Chondrocyte (in vitro differentiated cells): ENCODE measurements around the gene CPSF4L. TPM values are rescaled to one million over a fixed set of nuclear protein-coding genes. Genes with fewer than 3 reads are reported as not detected.
A peak's percentile ranks its signal among the peaks of the same experiment; 100 is the strongest.

Source experiments
- DNase-seq: peaks from one replicate; pipeline ENCODE4 v3.0.0; 2021; ENCODE audit warnings: mixed read lengths, low spot score
- H3K27ac Mint-ChIP-seq: one replicate; pipeline ENCODE4 v1.8.0; 2021; ENCODE audit warnings: mild to moderate bottlenecking, moderate library complexity, mixed read lengths; ENCODE audit not compliant: unreplicated experiment
- H3K27me3 Mint-ChIP-seq: 2 replicates; pipeline ENCODE4 v1.8.0; 2021; ENCODE audit warnings: low read depth, mixed read lengths
- H3K36me3 Mint-ChIP-seq: 2 replicates; pipeline ENCODE4 v1.8.0; 2021; ENCODE audit warnings: low read depth, mixed read lengths
- H3K4me1 Mint-ChIP-seq: 2 replicates; pipeline ENCODE4 v1.8.0; 2021; ENCODE audit warnings: low read depth, mild to moderate bottlenecking, mixed read lengths
- H3K4me3 Mint-ChIP-seq: one replicate; pipeline ENCODE4 v1.8.0; 2021; ENCODE audit warnings: mild to moderate bottlenecking, moderate library complexity, mixed read lengths; ENCODE audit not compliant: unreplicated experiment
- H3K9me3 Mint-ChIP-seq: 2 replicates; pipeline ENCODE4 v1.8.0; 2021; ENCODE audit warnings: low read depth, mixed read lengths
- total RNA-seq: library from RNA; stranded (reverse); gene quantifications from 3 replicates; pipeline ENCODE4 v1.2.1, GENCODE V29; 2021
- TF ChIP-seq, protein P1 (sequence below): fragments of 200-600 bp; sonication (generic); IDR thresholded peaks from 2 replicates; pipeline ENCODE4 v1.5.0; 2021; ENCODE audit warnings: antibody characterized with exemption, mild to moderate bottlenecking, moderate library complexity

The CPSF4L gene
- total RNA-seq, 1 donor from 2014 or later, result not detected

DNA sequence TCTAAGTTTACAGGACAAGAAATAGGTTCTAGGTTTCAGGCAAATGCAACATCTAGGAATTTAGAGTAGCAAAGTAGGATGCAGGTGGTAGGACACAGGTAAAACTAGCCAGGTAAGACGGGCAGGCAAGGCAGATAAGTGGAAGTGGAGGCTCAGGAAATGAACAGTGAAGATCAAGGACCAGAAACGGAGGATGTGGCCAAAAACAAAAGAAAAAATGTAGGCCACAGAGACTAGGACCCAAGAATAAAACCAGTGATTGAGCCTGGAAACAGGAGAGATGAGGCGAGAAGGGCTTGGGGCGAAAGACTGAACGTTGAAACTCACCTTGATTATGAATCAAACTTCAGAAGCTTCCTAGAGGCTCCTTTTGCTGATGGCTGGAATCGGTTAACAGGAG is 24.0 kb downstream of the CPSF4L start:
- DNase-seq, result no peak
- Mint-ChIP-seq H3K27ac (no peak overlapping the region), H3K4me3 (no peak overlapping the region), H3K36me3 (peaks cover 19% of the 10 kb centered on the region), H3K9me3 (no peaks in the 10 kb centered on the region), H3K4me1 (peaks cover 18% of the 10 kb centered on the region), H3K27me3 (no peaks in the 10 kb centered on the region)
- TF ChIP-seq, protein P1, sequence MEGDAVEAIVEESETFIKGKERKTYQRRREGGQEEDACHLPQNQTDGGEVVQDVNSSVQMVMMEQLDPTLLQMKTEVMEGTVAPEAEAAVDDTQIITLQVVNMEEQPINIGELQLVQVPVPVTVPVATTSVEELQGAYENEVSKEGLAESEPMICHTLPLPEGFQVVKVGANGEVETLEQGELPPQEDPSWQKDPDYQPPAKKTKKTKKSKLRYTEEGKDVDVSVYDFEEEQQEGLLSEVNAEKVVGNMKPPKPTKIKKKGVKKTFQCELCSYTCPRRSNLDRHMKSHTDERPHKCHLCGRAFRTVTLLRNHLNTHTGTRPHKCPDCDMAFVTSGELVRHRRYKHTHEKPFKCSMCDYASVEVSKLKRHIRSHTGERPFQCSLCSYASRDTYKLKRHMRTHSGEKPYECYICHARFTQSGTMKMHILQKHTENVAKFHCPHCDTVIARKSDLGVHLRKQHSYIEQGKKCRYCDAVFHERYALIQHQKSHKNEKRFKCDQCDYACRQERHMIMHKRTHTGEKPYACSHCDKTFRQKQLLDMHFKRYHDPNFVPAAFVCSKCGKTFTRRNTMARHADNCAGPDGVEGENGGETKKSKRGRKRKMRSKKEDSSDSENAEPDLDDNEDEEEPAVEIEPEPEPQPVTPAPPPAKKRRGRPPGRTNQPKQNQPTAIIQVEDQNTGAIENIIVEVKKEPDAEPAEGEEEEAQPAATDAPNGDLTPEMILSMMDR, result no peak

DNA sequence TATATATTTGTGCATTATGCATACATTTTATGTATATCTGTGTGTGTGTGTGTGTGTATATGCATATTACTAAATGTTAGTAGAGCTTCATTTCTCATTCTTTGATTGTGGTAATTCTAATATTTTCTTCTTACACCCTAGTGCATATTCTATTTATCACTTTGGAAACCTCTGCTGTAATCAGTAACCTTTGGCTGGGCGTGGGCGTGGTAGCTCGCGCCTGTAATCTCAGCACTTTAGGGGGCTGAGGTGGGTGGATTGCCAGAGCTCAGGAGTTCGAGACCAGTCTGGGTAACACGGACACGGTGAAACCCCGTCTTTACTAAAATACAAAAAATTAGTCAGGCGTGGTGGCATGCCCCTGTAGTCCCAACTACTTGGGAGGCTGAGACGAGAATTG is 26.9 kb downstream of the CPSF4L start:
- TF ChIP-seq, protein P1, result no peak

DNA sequence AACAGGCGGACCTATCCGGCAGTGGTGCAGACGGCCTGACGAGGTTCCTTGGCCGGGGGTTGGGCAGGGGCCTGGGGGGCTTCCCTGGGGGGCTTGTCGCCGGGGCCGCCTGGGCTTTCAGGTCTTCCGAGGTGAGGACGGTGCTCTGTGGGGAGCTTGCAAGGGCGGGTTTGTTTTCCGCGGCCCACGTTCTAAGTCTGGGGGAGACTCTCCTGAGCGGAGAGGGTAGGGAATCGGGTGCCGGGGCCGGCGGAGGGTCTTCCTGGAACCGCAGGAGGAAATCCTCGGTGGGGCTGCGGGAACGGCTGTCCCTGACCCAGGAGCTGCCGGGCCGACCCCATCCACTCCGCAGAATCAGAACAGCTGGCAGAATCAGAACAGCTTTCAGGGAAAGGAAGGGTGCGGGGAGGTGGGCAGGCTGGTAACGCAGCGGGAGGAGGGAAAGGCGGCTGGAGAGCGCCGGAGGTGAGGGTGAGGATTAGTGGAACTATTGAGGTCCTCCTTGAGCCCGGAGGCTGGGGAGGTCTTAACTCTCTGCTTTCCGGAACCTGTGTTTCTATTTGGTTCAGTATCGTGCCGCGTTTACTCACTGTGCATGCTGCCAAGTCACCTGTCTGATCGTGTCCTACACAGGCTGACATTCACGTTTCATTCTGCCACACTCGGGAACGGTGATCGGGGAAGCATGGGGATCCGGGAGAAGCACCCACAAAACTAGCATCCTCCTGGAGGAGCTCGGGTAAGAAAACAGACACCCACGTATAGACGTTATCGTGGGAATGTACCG is 28.9 kb downstream of the CPSF4L start:
- H3K4me1 Mint-ChIP-seq, result peaks cover 50% of the 10 kb centered on the region
- no peak for DNase-seq
- peaks cover 15% of the 10 kb centered on the region for H3K36me3 Mint-ChIP-seq

More for the DNA sequence above, 26.9 kb downstream of the CPSF4L start:
- Mint-ChIP-seq H3K4me3 (no peak overlapping the region), H3K27ac (no peak overlapping the region), H3K27me3 (no peaks in the 10 kb centered on the region), H3K9me3 (no peaks in the 10 kb centered on the region), H3K36me3 (peaks cover 17% of the 10 kb centered on the region), H3K4me1 (peaks cover 35% of the 10 kb centered on the region)
- DNase-seq, result no peak

DNA sequence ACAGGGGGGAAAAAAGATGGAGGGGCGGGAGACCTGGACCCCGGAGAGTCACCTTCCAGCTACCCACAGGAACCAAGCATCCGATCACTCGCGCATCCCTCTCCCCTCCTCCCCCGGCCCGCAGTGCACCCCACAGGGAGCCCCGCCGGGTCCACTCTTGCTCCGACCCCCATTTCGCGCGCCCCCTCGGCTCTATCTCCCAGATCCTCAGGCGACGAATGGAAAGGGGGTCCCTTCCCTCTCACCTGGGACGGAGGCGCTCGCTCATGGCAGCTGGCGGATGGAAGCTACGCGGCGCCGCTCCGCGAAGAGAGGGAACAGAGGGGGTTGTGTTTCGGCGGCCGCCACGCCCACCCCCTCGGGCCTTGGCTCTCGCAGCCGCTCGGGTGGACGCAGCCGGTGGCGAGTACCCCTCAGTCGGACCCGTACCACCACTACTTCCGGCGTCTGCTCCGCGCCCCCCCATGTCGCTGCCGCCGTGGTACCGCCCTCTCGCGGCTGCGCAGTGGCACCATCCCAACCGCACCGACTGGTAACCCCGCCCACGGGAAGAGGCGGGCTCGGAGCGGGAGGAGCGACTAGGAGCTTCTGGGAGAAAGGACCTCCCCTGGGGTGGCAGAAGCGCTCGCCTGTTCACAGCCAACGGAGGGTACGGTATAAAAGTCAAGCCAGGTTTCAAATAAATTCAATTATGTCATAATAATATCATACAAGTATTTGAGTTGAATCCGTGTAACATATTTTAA is 29.7 kb downstream of the CPSF4L start:
- H3K4me3 Mint-ChIP-seq, result peak overlapping the region; percentile 92
- TF ChIP-seq, protein P1, result peak; percentile 62
- peak; percentile 98 for DNase-seq
- peak overlapping the region; percentile 98 for H3K27ac Mint-ChIP-seq
- peaks cover 12% of the 10 kb centered on the region for H3K36me3 Mint-ChIP-seq
- H3K4me1 Mint-ChIP-seq, result peaks cover 53% of the 10 kb centered on the region
- H3K27me3 Mint-ChIP-seq, result no peaks in the 10 kb centered on the region
- no peaks in the 10 kb centered on the region for H3K9me3 Mint-ChIP-seq

More for the DNA sequence above, 28.9 kb downstream of the CPSF4L start:
- TF ChIP-seq, protein P1, result no peak
- no peaks in the 10 kb centered on the region for H3K9me3 Mint-ChIP-seq
- H3K27ac Mint-ChIP-seq, result peak overlapping the region; percentile 98
- no peaks in the 10 kb centered on the region for H3K27me3 Mint-ChIP-seq
- peak overlapping the region; percentile 92 for H3K4me3 Mint-ChIP-seq

- Mint-ChIP-seq H3K27ac (peak overlapping the region; percentile 98), H3K4me1 (peaks cover 59% of the 10 kb centered on the region), H3K9me3 (no peaks in the 10 kb centered on the region), H3K27me3 (no peaks in the 10 kb centered on the region), H3K36me3 (peaks cover 8% of the 10 kb centered on the region), H3K4me3 (peak overlapping the region; percentile 92)
- no peak for DNase-seq
- TF ChIP-seq, protein P1, result no peak
These were observed 30.3 kb downstream of the CPSF4L start for GRCh38 chr17:73231395-73231794.
